PFSK-1 (cell line): ENCODE measurements around the gene RSRC1.

Experiments
- FOXP2 ChIP-seq: optimal IDR thresholded peaks from 2 replicates; pipeline ENCODE3; 2011; ENCODE audit warnings: borderline replicate concordance, control low read depth, inconsistent platforms; ENCODE audit not compliant: insufficient read depth; ENCODE audit errors: extremely low read length, extremely low read depth
- POLR2AphosphoS5 ChIP-seq: IDR thresholded peaks from 2 replicates; pipeline ENCODE4 v1.6.1; 2012; ENCODE audit warnings: low read depth, mild to moderate bottlenecking, control low read depth, low read length, moderate library complexity
- SIN3A ChIP-seq: IDR thresholded peaks from 2 replicates; pipeline ENCODE4 v1.6.1; 2012; ENCODE audit warnings: mild to moderate bottlenecking, low read length, moderate library complexity, borderline replicate concordance; ENCODE audit not compliant: insufficient read depth
- TAF1 ChIP-seq: IDR thresholded peaks from 2 replicates; pipeline ENCODE4 v1.6.1; 2012; ENCODE audit warnings: low read length, control low read depth, borderline replicate concordance; ENCODE audit not compliant: insufficient read depth
- TF ChIP-seq, protein P1 (sequence below), 2 experiments: IDR thresholded peaks; 2 replicates each; pipeline versions ENCODE4 v1.6.1 to v1.8.0; 2011 to 2012; ENCODE audit warnings: low read depth in 2 of 2, low read length in 2 of 2, control low read depth in 1 of 2, inconsistent platforms in 1 of 2, mild to moderate bottlenecking in 1 of 2, moderate library complexity in 1 of 2; ENCODE audit not compliant: insufficient read depth in 1 of 2

DNA sequence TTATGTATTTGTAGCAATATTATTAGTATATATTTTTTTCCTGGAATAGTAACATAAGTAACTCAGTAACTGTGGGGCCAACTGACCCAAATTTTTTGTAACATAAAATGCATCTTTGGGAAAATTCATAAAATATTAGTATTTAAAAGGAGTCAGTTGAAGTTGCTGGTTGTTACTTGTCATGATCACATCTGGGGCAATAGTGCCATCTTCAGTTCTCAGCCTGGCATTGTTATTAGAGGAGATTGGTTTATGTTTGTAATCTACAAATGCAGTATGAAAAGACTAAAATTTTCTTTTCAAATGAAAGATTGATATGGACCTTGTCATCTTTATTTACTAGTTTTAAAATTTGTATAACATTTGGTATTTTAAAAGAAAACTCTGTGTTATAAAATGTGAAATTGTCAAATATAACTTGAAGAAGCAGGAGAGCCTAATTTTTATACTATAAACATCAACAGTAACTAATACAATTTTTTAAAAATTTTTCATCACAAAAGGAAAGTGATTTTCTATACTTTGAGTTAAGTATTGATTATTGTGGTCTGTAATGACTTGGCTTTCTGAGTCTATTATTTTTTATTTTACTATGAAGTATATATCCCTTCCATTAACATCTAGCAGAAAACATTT is 422.3 kb downstream of the RSRC1 start:
- TF ChIP-seq POLR2AphosphoS5 = no peak
- TF ChIP-seq, protein P1, sequence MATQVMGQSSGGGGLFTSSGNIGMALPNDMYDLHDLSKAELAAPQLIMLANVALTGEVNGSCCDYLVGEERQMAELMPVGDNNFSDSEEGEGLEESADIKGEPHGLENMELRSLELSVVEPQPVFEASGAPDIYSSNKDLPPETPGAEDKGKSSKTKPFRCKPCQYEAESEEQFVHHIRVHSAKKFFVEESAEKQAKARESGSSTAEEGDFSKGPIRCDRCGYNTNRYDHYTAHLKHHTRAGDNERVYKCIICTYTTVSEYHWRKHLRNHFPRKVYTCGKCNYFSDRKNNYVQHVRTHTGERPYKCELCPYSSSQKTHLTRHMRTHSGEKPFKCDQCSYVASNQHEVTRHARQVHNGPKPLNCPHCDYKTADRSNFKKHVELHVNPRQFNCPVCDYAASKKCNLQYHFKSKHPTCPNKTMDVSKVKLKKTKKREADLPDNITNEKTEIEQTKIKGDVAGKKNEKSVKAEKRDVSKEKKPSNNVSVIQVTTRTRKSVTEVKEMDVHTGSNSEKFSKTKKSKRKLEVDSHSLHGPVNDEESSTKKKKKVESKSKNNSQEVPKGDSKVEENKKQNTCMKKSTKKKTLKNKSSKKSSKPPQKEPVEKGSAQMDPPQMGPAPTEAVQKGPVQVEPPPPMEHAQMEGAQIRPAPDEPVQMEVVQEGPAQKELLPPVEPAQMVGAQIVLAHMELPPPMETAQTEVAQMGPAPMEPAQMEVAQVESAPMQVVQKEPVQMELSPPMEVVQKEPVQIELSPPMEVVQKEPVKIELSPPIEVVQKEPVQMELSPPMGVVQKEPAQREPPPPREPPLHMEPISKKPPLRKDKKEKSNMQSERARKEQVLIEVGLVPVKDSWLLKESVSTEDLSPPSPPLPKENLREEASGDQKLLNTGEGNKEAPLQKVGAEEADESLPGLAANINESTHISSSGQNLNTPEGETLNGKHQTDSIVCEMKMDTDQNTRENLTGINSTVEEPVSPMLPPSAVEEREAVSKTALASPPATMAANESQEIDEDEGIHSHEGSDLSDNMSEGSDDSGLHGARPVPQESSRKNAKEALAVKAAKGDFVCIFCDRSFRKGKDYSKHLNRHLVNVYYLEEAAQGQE (IDR thresholded peaks at IDR 0.05; ENCODE audit: insufficient read depth in 1 of 2, low read depth in 2 of 2, low read length in 2 of 2) = no peak
- TF ChIP-seq TAF1 = no peak
- TF ChIP-seq SIN3A = no peak
- TF ChIP-seq FOXP2 = no peak
